Hypothalamus (tissue), 51 donors: ENCODE measurements around the gene SH3TC1.

Source experiments
- DNase-seq, 51 donors: peaks; one replicate each; lab custom pipeline; 2025; lab: John Stamatoyannopoulos, UW

Gene SH3TC1

GRCh38 chr4:8239226-8239625 is 40.1 kb downstream of the SH3TC1 start:
- DNase-seq: no peak

GRCh38 chr4:8239661-8240060 is 40.6 kb downstream of the SH3TC1 start:
- DNase-seq: no peak

GRCh38 chr4:8240211-8241041 is 41.3 kb downstream of the SH3TC1 start:
- DNase-seq: no peak

- DNase-seq: no peak
These were observed 42.2 kb downstream of the SH3TC1 start for GRCh38 chr4:8241211-8241779.

GRCh38 chr4:8241895-8242696 is 43.0 kb downstream of the SH3TC1 start:
- peak in 49 of 51 donors; percentile 8 to 86 (median 63) for DNase-seq

GRCh38 chr4:8242782-8243560 is 43.9 kb downstream of the SH3TC1 start:
- no peak for DNase-seq

- DNase-seq: no peak
These were observed 45.1 kb downstream of the SH3TC1 start for GRCh38 chr4:8244001-8244757.

GRCh38 chr4:8244931-8245460 is 45.9 kb downstream of the SH3TC1 start:
- DNase-seq: no peak

- no peak for DNase-seq
These were observed 47.1 kb downstream of the SH3TC1 start for GRCh38 chr4:8245884-8246833.

GRCh38 chr4:8247047-8247930 is 48.2 kb downstream of the SH3TC1 start:
- no peak for DNase-seq

- DNase-seq: no peak
These were observed 49.0 kb downstream of the SH3TC1 start for GRCh38 chr4:8248091-8248490.

GRCh38 chr4:8250227-8250626 is 51.1 kb downstream of the SH3TC1 start:
- DNase-seq: no peak

- no peak for DNase-seq
These were observed 51.5 kb downstream of the SH3TC1 start for GRCh38 chr4:8250637-8251036.

- DNase-seq: no peak
These were observed 52.2 kb downstream of the SH3TC1 start for GRCh38 chr4:8251110-8251883.

GRCh38 chr4:8252301-8253173 is 53.4 kb downstream of the SH3TC1 start:
- DNase-seq: no peak

- no peak for DNase-seq
These were observed 55.0 kb downstream of the SH3TC1 start for GRCh38 chr4:8254076-8254475.
